A549 (cell line): ENCODE measurements around the gene TNN. TPM values are rescaled to one million over a fixed set of nuclear protein-coding genes. Genes with fewer than 3 reads are reported as not detected.

Experiments
- ATAC-seq, 2 experiments: fragments of 200-7000 bp in 1 of 2; fragments of >200 bp in 1 of 2; cut with Nextera tagmentation in 1 of 2; cut with Tn5 transposase in 1 of 2; 3 replicates each; pipeline versions ENCODE4 v1.8.0 to v1.9.1; 2018 to 2020; ENCODE audit warnings: mild to moderate bottlenecking in 1 of 2, moderate library complexity in 1 of 2
- CTCF ChIA-PET: fragments of 300-600 bp; sonication (Branson Sonifier 250); formaldehyde crosslinking; extraction: SDS; loops from one replicate; lab custom pipeline; 2021; ENCODE audit warnings: antibody characterized with exemption, inconsistent platforms; lab: Yijun Ruan, JAX
- POLR2A ChIA-PET: fragments of 350-600 bp; formaldehyde crosslinking; extraction: SDS; loops from one replicate; lab custom pipeline; 2021; ENCODE audit warnings: antibody characterized with exemption, inconsistent platforms; lab: Yijun Ruan, JAX
- DNase-seq, 2 experiments: peaks; one replicate each; pipeline versions ENCODE4 v3.0.0 to v3.0.0-alpha.2; 2011 to 2016; ENCODE audit warnings: low read depth in 1 of 2, low spot score in 1 of 2
- FAIRE-seq: peaks from 2 replicates; lab custom pipeline; 2011; peaks lifted over from hg19 to GRCh38; lab: Jason Lieb, UNC
- H3K27ac ChIP-seq, 2 experiments: fragments of >200 bp; sonication (Bioruptor Twin); formaldehyde crosslinking; 3 replicates each; pipeline ENCODE4 v1.5.1; 2016 to 2017
- H3K4me1 ChIP-seq: fragments of >200 bp; sonication (Bioruptor Twin); formaldehyde crosslinking; 3 replicates; pipeline ENCODE4 v1.6.1; 2016
- H3K4me2 ChIP-seq: fragments of >200 bp; sonication (Bioruptor Twin); formaldehyde crosslinking; 3 replicates; pipeline ENCODE4 v1.6.1; 2016
- H3K4me3 ChIP-seq: fragments of >200 bp; sonication (Bioruptor Twin); formaldehyde crosslinking; 3 replicates; pipeline ENCODE4 v1.5.1; 2016
- H3K9me3 ChIP-seq: fragments of >200 bp; sonication (Bioruptor Twin); formaldehyde crosslinking; 3 replicates; pipeline ENCODE4 v1.6.1; 2016
- BHLHE40 ChIP-seq: IDR thresholded peaks from 2 replicates; pipeline ENCODE4 v1.6.1; 2012; ENCODE audit warnings: low read depth, low read length, inconsistent platforms
- CBX2 ChIP-seq: fragments of 200-600 bp; sonication (generic); IDR thresholded peaks from 2 replicates; pipeline ENCODE4 v1.6.1; 2016; ENCODE audit warnings: low read depth, mild to moderate bottlenecking, borderline replicate concordance
- CEBPB ChIP-seq, 2 experiments: fragments of >200 bp in 1 of 2; sonication (Bioruptor Twin) in 1 of 2; formaldehyde crosslinking in 1 of 2; IDR thresholded peaks; 2 replicates each; pipeline ENCODE4 v1.6.1; 2012 to 2016
- CHD4 ChIP-seq: fragments of 200-600 bp; sonication (generic); IDR thresholded peaks from 2 replicates; pipeline ENCODE4 v1.6.1; 2016; ENCODE audit warnings: antibody characterized with exemption, mild to moderate bottlenecking, borderline replicate concordance
- GATA3 ChIP-seq: IDR thresholded peaks from 2 replicates; pipeline ENCODE4 v1.6.1; 2012; ENCODE audit warnings: borderline replicate concordance
- JUNB ChIP-seq: fragments of >200 bp; sonication (Bioruptor Twin); formaldehyde crosslinking; IDR thresholded peaks from 2 replicates; pipeline ENCODE4 v1.6.1; 2016
- KDM1A ChIP-seq: fragments of 200-600 bp; sonication (generic); IDR thresholded peaks from 2 replicates; pipeline ENCODE4 v1.6.1; 2016; ENCODE audit warnings: low read depth, mild to moderate bottlenecking
- MAZ ChIP-seq: fragments of 150-350 bp; IDR thresholded peaks from 2 replicates; pipeline ENCODE4 v1.6.1; 2014; ENCODE audit warnings: antibody characterized with exemption, low read depth, low read length, borderline replicate concordance
- MYC ChIP-seq: IDR thresholded peaks from 2 replicates; pipeline ENCODE4 v1.6.1; 2012; ENCODE audit warnings: mild to moderate bottlenecking, inconsistent platforms, low read length, improper control_type of control experiment, borderline replicate concordance
- NR3C1 ChIP-seq: fragments of >200 bp; sonication (Bioruptor Twin); formaldehyde crosslinking; IDR thresholded peaks from 3 replicates; pipeline ENCODE4 v1.6.1; 2017
- PHF8 ChIP-seq: fragments of 200-600 bp; sonication (generic); IDR thresholded peaks from 2 replicates; pipeline ENCODE4 v1.6.1; 2016; ENCODE audit warnings: low read depth, mild to moderate bottlenecking, antibody characterized with exemption, moderate library complexity, borderline replicate concordance
- POLR2A ChIP-seq: IDR thresholded peaks from 2 replicates; pipeline ENCODE4 v1.6.1; 2012; ENCODE audit warnings: mild to moderate bottlenecking, low read length
- POLR2AphosphoS2 ChIP-seq: conservative IDR thresholded peaks from 2 replicates; pipeline ENCODE4 v1.6.1; 2012; ENCODE audit warnings: low read length, improper control_type of control experiment, inconsistent platforms
- RAD21 ChIP-seq, 2 experiments: fragments of >200 bp in 1 of 2; sonication (Bioruptor Twin) in 1 of 2; formaldehyde crosslinking in 1 of 2; IDR thresholded peaks in 1 of 2; conservative IDR thresholded peaks in 1 of 2; 2 replicates in 1 of 2; 3 replicates in 1 of 2; pipeline ENCODE4 v1.6.1; 2012 to 2018; ENCODE audit warnings: inconsistent platforms in 1 of 2
- RARB ChIP-seq: fragments of 250-450 bp; sonication (Bioruptor Pico); IDR thresholded peaks from 2 replicates; pipeline ENCODE4 v1.8.0; 2021; ENCODE audit warnings: mild to moderate bottlenecking, moderate library complexity
- RFX5 ChIP-seq: fragments of 450-650 bp; IDR thresholded peaks from 2 replicates; pipeline ENCODE4 v1.7.1; 2014; ENCODE audit warnings: antibody characterized with exemption, mild to moderate bottlenecking, moderate library complexity
- RNF2 ChIP-seq: fragments of 200-600 bp; sonication (generic); IDR thresholded peaks from 2 replicates; pipeline ENCODE4 v1.6.1; 2016; ENCODE audit warnings: low read depth, mild to moderate bottlenecking, antibody characterized with exemption, moderate library complexity, borderline replicate concordance
- SMC3 ChIP-seq: fragments of >200 bp; sonication (Bioruptor Twin); formaldehyde crosslinking; IDR thresholded peaks from 3 replicates; pipeline ENCODE4 v1.6.1; 2018; ENCODE audit warnings: inconsistent platforms
- WGBS: methylation state at CpG from one replicate; pipeline ENCODE4 v1.1.6; 2017; ENCODE audit errors: missing lambda C conversion rate; 5-methylcytosine and 5-hydroxymethylcytosine counted together
- polyA plus RNA-seq, 4 experiments: library from polyadenylated mRNA; depleted of rRNA in 3 of 4; stranded (reverse); fragments of >200 nt; fragmentation: RNase III in 1 of 4; extraction: RNeasy Plus Mini Kit Qiagen cat#74134 plus additional on column Dnase treatment in 1 of 4; gene quantifications; 2 replicates in 3 of 4; 3 replicates in 1 of 4; pipeline ENCODE4 v1.2.3, GENCODE V29; 2011 to 2017
- TF ChIP-seq, protein P1 (sequence below): fragments of >200 bp; sonication (Bioruptor Twin); formaldehyde crosslinking; IDR thresholded peaks from 2 replicates; pipeline ENCODE4 v1.6.1; 2016
- TF ChIP-seq, protein P2 (sequence below): fragments of >200 bp; sonication (Bioruptor Twin); formaldehyde crosslinking; IDR thresholded peaks from 3 replicates; pipeline ENCODE4 v1.6.1; 2016
- TF ChIP-seq, protein P3 (sequence below): IDR thresholded peaks from 2 replicates; pipeline ENCODE4 v1.6.1; 2012
- TF ChIP-seq, protein P4 (sequence below): IDR thresholded peaks from 2 replicates; pipeline ENCODE4 v1.6.1; 2012; ENCODE audit warnings: low read depth, borderline replicate concordance
- TF ChIP-seq, protein P5 (sequence below): fragments of >200 bp; sonication (Bioruptor Twin); formaldehyde crosslinking; IDR thresholded peaks from 3 replicates; pipeline ENCODE4 v1.5.1; 2016
- TF ChIP-seq, protein P6 (sequence below): fragments of 150-350 bp; IDR thresholded peaks from 2 replicates; pipeline ENCODE4 v1.6.1; 2014; ENCODE audit warnings: low read depth, mild to moderate bottlenecking, low read length

The TNN gene
- polyA plus RNA-seq, 2 of the 4 experiments (the other 2 are of a cell fraction): not detected

DNA sequence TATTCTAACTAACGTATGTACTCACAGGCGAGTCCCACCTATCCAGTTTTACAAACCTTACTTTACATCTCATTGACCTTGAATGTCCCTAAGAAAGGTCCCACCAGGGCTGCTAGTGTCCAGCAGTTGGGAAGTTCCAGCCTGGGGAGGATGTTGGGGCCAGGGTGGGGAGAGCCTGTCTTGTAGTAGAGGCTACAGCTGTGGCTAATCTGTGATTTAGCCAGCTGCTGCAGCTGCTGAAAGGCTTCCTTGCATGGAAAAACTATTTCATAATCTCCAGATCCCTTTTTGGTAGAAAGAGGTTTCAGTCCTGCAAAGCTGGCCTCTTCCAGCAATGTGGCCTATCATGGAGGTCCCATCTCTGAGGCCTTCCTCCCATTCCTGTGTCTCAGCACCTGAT is 23.1 kb downstream of the TNN start:
- CTCF ChIA-PET: interaction anchor here (1.8 kb wide), 2 partner anchors 55 to 64 kb away, joined by 4 to 5 read pairs; no protein-coding TSS in a partner anchor
- TF ChIP-seq CBX2: no peak
- no peak for TF ChIP-seq GATA3
- TF ChIP-seq, protein P1, sequence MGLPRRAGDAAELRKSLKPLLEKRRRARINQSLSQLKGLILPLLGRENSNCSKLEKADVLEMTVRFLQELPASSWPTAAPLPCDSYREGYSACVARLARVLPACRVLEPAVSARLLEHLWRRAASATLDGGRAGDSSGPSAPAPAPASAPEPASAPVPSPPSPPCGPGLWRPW: no peak
- no peak for TF ChIP-seq MAZ
- TF ChIP-seq KDM1A: no peak
- TF ChIP-seq, protein P2, sequence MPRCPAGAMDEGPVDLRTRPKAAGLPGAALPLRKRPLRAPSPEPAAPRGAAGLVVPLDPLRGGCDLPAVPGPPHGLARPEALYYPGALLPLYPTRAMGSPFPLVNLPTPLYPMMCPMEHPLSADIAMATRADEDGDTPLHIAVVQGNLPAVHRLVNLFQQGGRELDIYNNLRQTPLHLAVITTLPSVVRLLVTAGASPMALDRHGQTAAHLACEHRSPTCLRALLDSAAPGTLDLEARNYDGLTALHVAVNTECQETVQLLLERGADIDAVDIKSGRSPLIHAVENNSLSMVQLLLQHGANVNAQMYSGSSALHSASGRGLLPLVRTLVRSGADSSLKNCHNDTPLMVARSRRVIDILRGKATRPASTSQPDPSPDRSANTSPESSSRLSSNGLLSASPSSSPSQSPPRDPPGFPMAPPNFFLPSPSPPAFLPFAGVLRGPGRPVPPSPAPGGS: no peak
- no peak for TF ChIP-seq SMC3
- TF ChIP-seq RNF2: no peak
- no peak for TF ChIP-seq POLR2A
- TF ChIP-seq, protein P3, sequence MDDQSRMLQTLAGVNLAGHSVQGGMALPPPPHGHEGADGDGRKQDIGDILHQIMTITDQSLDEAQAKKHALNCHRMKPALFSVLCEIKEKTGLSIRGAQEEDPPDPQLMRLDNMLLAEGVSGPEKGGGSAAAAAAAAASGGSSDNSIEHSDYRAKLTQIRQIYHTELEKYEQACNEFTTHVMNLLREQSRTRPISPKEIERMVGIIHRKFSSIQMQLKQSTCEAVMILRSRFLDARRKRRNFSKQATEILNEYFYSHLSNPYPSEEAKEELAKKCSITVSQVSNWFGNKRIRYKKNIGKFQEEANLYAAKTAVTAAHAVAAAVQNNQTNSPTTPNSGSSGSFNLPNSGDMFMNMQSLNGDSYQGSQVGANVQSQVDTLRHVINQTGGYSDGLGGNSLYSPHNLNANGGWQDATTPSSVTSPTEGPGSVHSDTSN: no peak
- TF ChIP-seq RFX5: no peak
- TF ChIP-seq RAD21 (conservative IDR thresholded peaks at IDR 0.05 in 1 of 2, IDR thresholded peaks at IDR 0.05 in 1 of 2): no peak
- no peak for TF ChIP-seq CEBPB (IDR thresholded peaks at IDR 0.05)
- no peak for TF ChIP-seq JUNB
- TF ChIP-seq CHD4: no peak
- TF ChIP-seq, protein P4, sequence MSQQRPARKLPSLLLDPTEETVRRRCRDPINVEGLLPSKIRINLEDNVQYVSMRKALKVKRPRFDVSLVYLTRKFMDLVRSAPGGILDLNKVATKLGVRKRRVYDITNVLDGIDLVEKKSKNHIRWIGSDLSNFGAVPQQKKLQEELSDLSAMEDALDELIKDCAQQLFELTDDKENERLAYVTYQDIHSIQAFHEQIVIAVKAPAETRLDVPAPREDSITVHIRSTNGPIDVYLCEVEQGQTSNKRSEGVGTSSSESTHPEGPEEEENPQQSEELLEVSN: no peak
- no peak for TF ChIP-seq PHF8
- TF ChIP-seq RARB (CRISPR knock-in tag): no peak
- TF ChIP-seq BHLHE40: no peak
- FAIRE-seq: no peak

DNA sequence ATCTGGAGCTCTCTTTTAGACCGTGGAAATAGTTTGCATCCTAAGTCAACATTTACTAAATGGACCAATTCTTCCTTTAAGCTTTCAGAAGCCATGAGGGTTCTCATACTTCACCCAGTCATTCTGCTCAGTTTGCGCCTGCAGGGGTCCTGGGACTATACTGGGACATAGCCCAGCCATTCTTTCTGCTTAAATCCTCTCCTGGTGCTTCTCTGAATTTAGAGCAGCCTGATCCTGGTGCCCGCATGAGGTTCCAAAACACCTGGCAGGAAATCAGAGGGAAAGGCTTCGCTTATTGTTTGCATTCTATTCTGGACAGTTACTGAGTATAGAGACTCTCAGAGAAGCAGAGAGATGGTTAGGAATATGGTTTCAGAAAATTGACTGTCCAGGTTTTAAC is 27.0 kb downstream of the TNN start:
- 39% methylated on average over 4 of the region's 4 CpGs for WGBS
- ChIA-PET POLR2A (no interaction called here), CTCF (no interaction called here)
- TF ChIP-seq MYC (no peak), NR3C1 (no peak), POLR2AphosphoS2 (no peak)
- TF ChIP-seq, protein P5, sequence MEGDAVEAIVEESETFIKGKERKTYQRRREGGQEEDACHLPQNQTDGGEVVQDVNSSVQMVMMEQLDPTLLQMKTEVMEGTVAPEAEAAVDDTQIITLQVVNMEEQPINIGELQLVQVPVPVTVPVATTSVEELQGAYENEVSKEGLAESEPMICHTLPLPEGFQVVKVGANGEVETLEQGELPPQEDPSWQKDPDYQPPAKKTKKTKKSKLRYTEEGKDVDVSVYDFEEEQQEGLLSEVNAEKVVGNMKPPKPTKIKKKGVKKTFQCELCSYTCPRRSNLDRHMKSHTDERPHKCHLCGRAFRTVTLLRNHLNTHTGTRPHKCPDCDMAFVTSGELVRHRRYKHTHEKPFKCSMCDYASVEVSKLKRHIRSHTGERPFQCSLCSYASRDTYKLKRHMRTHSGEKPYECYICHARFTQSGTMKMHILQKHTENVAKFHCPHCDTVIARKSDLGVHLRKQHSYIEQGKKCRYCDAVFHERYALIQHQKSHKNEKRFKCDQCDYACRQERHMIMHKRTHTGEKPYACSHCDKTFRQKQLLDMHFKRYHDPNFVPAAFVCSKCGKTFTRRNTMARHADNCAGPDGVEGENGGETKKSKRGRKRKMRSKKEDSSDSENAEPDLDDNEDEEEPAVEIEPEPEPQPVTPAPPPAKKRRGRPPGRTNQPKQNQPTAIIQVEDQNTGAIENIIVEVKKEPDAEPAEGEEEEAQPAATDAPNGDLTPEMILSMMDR: no peak
- TF ChIP-seq, protein P6, sequence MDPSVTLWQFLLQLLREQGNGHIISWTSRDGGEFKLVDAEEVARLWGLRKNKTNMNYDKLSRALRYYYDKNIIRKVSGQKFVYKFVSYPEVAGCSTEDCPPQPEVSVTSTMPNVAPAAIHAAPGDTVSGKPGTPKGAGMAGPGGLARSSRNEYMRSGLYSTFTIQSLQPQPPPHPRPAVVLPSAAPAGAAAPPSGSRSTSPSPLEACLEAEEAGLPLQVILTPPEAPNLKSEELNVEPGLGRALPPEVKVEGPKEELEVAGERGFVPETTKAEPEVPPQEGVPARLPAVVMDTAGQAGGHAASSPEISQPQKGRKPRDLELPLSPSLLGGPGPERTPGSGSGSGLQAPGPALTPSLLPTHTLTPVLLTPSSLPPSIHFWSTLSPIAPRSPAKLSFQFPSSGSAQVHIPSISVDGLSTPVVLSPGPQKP: no peak
- FAIRE-seq (no peak), ATAC-seq (no peak), DNase-seq (no peak)
- Histone ChIP-seq H3K9me3 (no peaks in the 10 kb centered on the region), H3K27ac (no peak overlapping the region), H3K4me1 (no peaks in the 10 kb centered on the region), H3K4me3 (no peak overlapping the region), H3K4me2 (no peak overlapping the region)

More for the DNA sequence above, 23.1 kb downstream of the TNN start:
- Histone ChIP-seq H3K4me2 (no peak overlapping the region), H3K27ac (no peak overlapping the region), H3K4me1 (no peaks in the 10 kb centered on the region), H3K4me3 (no peak overlapping the region), H3K9me3 (no peaks in the 10 kb centered on the region)
- ATAC-seq (no peak), DNase-seq (no peak)
- WGBS: 80% methylated on average over 2 of the region's 2 CpGs
- POLR2A ChIA-PET: no interaction called here
